Measurements from ENCODE around the gene LAIR2.

Gene LAIR2

GRCh38 chr19:54534156-54534555 is 31.5 kb downstream of the LAIR2 start:
- no peak for DNase-seq (ENCODE audit: low read depth)

DNA sequence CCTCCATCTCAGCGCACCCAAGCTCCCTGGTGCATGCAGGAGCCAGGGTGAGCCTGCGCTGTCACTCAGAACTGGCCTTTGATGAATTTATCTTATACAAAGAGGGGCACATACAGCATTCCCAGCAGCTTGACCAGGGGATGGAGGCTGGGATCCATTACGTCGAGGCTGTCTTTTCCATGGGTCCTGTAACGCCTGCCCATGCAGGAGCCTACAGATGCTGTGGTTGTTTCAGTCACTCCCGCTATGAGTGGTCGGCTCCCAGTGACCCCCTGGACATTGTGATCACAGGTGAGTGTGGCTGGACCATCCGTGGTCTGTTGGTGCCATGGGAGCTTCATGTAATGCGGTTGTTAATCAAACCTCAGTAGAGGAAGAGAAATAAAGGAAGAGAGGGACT is 33.0 kb downstream of the LAIR2 start:
- DNase-seq (ENCODE audit: low read depth) = no peak

- DNase-seq (ENCODE audit: low read depth) = no peak
These were observed 34.3 kb downstream of the LAIR2 start for GRCh38 chr19:54536956-54537355.

DNA sequence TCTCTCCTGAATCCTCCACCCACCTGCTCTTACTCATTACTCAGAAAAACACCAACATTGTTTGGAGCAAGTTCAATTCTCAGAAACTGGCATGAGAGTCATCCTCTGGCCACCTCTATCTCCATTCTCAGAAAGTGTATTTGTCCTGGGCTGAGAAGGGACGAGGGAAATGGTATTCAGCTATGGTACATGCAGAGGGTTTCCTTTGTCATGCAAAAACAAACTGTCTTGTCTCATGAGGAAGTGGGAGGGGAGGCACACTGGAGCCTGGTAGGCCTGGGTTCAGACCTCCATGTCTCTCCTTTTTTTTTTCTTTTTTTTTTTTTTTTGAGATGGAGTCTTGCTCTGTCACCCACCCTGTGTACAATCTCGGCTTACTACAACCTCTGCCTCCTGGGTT is 39.1 kb downstream of the LAIR2 start:
- no peak for DNase-seq (ENCODE audit: low read depth)

- no peak for DNase-seq (ENCODE audit: low read depth)
These were observed 46.2 kb downstream of the LAIR2 start for GRCh38 chr19:54548806-54549205.

- DNase-seq (ENCODE audit: low read depth) = no peak
These were observed 46.6 kb downstream of the LAIR2 start for GRCh38 chr19:54549224-54549623.

- DNase-seq (ENCODE audit: low read depth) = no peak
These were observed 48.7 kb downstream of the LAIR2 start for GRCh38 chr19:54551293-54551692.

DNA sequence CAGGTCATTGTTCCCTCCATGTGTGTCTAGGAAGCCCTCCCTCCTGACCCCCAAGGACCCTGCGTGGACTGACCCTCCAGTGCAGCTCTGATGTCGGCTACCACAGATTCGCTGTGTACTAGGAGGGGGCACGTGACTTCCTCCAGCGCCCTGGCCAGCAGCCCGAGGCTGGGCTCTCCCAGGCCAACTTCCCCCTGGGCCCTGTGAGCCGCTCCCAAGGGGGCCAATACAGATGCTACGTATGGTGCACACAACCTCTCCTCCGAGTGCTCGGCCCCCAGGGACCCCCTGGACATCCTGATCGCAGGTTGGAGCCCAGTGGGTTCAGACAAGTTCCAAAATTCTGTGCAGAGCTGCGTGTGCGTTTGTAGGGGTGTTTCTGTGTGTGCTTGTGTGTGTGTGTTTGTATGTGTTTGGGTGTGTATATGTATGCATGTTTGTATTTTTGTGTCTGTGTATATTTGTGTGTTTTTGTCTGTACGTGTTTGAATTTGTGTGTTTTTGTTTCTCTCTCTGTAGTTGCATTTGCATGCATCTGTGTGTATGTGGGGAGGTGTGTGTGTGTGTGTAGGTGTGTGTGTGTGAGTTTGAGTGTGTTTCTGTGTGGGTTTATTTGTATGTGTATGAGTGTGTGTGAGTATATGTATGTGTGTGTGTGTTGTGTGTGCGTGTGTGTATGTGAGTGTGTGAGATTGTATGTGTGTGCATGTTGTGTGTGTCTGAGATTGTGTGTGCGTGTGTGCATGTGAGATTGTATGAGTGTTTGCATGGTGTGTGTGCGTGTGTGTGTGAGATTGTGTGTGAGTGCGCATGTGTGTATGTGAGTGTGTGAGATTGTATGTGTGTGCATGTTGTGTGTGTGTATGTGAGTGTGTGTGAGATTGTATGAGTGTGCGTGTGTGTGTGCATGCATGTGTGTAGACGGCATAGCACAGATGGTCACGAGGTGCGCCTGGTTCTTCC is 49.6 kb downstream of the LAIR2 start:
- DNase-seq (ENCODE audit: low read depth) = no peak

- DNase-seq (ENCODE audit: low read depth) = no peak
These were observed 50.3 kb downstream of the LAIR2 start for GRCh38 chr19:54552913-54553310.

DNA sequence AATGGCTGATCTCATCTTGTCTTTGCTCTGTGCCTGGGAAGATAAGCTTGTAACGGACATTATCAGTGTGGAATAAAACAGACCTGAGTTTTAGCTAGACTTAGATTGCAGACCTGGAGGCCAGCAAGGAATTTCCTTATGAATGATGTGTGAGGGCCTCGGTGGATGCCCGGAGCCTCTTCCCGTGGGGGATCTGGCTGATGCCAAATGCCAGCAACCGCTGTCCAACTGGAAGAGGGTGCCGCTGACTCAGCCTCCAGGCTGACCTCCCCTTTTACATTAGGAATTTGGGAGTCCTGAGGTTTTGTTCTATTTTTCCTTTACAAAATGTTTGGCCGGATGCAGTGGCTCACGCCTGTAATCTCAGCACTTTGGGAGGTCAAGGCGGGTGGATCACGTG is 51.4 kb downstream of the LAIR2 start:
- no peak for DNase-seq (ENCODE audit: low read depth)

- no peak for DNase-seq (ENCODE audit: low read depth)
These were observed 52.3 kb downstream of the LAIR2 start for GRCh38 chr19:54554896-54555295.

DNA sequence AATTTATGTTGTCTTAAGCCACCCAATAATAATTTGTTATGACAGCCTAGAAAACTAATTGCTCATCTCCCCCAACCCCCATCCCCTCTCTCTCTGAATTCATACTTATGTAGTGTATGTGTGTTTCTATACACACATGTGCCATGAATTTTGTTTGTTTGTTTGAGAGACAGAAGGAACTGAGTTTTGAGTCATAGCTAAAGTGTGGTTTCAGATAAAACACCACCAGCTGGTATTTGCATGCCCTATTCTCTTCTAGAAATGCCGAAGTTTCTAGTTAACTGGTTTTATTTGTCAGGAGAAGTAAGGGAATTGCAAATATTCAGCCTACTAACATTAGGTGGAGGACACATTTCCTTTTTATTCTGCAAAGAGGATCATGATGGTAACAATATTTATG is 53.6 kb downstream of the LAIR2 start:
- no peak for DNase-seq (ENCODE audit: low read depth)

DNA sequence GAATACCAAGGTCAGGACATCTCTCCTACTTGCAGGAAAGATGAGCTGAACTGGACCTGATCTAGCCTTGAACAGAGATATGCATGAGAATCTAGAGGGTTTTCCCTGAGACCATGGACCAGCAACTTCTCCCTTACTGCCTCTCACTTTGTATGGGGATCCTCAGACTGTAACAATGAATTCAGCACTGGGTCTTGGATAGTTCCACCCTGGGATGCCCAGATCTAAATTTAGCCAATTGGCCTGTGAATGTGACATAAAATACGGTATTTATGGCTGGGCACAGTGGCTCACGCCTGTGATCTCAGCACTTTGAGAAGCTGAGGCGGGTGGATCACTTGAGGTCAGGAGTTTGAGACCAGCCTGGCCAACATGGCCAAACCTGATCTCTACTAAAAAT is 55.7 kb downstream of the LAIR2 start:
- DNase-seq (ENCODE audit: low read depth) = no peak

Measured in iris pigment epithelial cell (primary cell).